Activated naive CD8-positive, alpha-beta T cell treated with anti-CD3 and anti-CD28 coated beads, Interleukin-2, amount 10 ng/mL, durations not matched to agents 7 days and 5 days (primary cell): Measurements from ENCODE around the gene AAK1. TPM values are rescaled to one million over a fixed set of nuclear protein-coding genes. Genes with fewer than 3 reads are reported as not detected.
"Not testable (repeated sequence)": the region's sequence is repeated elsewhere in the genome, so short reads cannot be mapped to it uniquely, and the experiment has no call there.

ENCODE experiments used
- ATAC-seq: fragments of 150-1000 bp; cut with Tn5 transposase; one replicate; pipeline ENCODE4 v1.10.0; 2021; ENCODE audit warnings: low read depth, moderate library complexity
- POLR2A ChIA-PET: fragments of 350-600 bp; sonication (Branson Sonifier 250); formaldehyde crosslinking; loops from one replicate; lab custom pipeline; 2021; ENCODE audit warnings: antibody characterized with exemption; lab: Charles Lee
- DNase-seq: peaks from one replicate; pipeline ENCODE4 v3.0.0; 2021
- H3K27ac Mint-ChIP-seq: one replicate; pipeline ENCODE4 v1.8.0; 2022; ENCODE audit warnings: mild to moderate bottlenecking, mixed read lengths
- H3K27me3 Mint-ChIP-seq: one replicate; pipeline ENCODE4 v1.8.0; 2022; ENCODE audit warnings: mild to moderate bottlenecking, moderate library complexity, mixed read lengths
- H3K36me3 Mint-ChIP-seq: one replicate; pipeline ENCODE4 v1.8.0; 2021; ENCODE audit warnings: mild to moderate bottlenecking, mixed read lengths
- H3K4me1 Mint-ChIP-seq: one replicate; pipeline ENCODE4 v1.8.0; 2021; ENCODE audit warnings: mixed read lengths
- H3K4me3 Mint-ChIP-seq: one replicate; pipeline ENCODE4 v1.8.0; 2022; ENCODE audit warnings: mild to moderate bottlenecking, moderate library complexity, mixed read lengths
- H3K9me3 Mint-ChIP-seq: one replicate; pipeline ENCODE4 v1.8.0; 2021; ENCODE audit warnings: mixed read lengths
- total RNA-seq, 2 experiments: library from RNA; stranded (reverse); gene quantifications; one replicate each; pipeline ENCODE4 v1.2.3, GENCODE V29; 2021

Gene AAK1
- total RNA-seq, 2 experiments from 2014 or later, result 143 to 144 TPM

- H3K27ac Mint-ChIP-seq, result peak overlapping the region; percentile 64
- H3K4me3 Mint-ChIP-seq, result peak overlapping the region; percentile 80
These were observed 60.9 kb downstream of the AAK1 start for GRCh38 chr2:69582582-69583176.

GRCh38 chr2:69581774-69582581 lies 61.6 kb downstream of the AAK1 start:
- DNase-seq (peak; percentile 52), ATAC-seq (peak; percentile 49)
- H3K36me3 Mint-ChIP-seq, result peaks cover 16% of the 10 kb centered on the region
- H3K27me3 Mint-ChIP-seq, result no peaks in the 10 kb centered on the region
- H3K27ac Mint-ChIP-seq, result peak overlapping the region; percentile 64
- peaks cover 76% of the 10 kb centered on the region for H3K4me1 Mint-ChIP-seq
- H3K9me3 Mint-ChIP-seq, result no peaks in the 10 kb centered on the region
- POLR2A ChIA-PET, result interaction anchor here (1.4 to 1.5 kb wide), 2 partner anchors 41 to 62 kb away, joined by 3 to 9 read pairs; partner anchors contain the start of gene AAK1
- peak overlapping the region; percentile 80 for H3K4me3 Mint-ChIP-seq

More at GRCh38 chr2:69582582-69583176, 60.9 kb downstream of the AAK1 start:
- no peaks in the 10 kb centered on the region for H3K27me3 Mint-ChIP-seq
- H3K36me3 Mint-ChIP-seq, result peaks cover 16% of the 10 kb centered on the region
- POLR2A ChIA-PET, result interaction anchor here (1.2 to 1.5 kb wide), 3 partner anchors 14 to 61 kb away, joined by 3 to 9 read pairs (median 3); partner anchors contain the start of gene AAK1
- ATAC-seq (peak; percentile 43), DNase-seq (no peak)
- H3K4me1 Mint-ChIP-seq, result peaks cover 74% of the 10 kb centered on the region
- no peaks in the 10 kb centered on the region for H3K9me3 Mint-ChIP-seq

GRCh38 chr2:69580486-69580885 lies 63.1 kb downstream of the AAK1 start:
- no peaks in the 10 kb centered on the region for H3K27me3 Mint-ChIP-seq
- H3K27ac Mint-ChIP-seq, result no peak overlapping the region
- peaks cover 16% of the 10 kb centered on the region for H3K36me3 Mint-ChIP-seq
- POLR2A ChIA-PET, result interaction anchor here (0.6 kb wide), 1 partner anchor 159 kb away, joined by 5 read pairs; no protein-coding TSS in a partner anchor
- ATAC-seq (no peak), DNase-seq (no peak)
- H3K4me1 Mint-ChIP-seq, result peaks cover 73% of the 10 kb centered on the region
- no peak overlapping the region for H3K4me3 Mint-ChIP-seq
- H3K9me3 Mint-ChIP-seq, result no peaks in the 10 kb centered on the region

- Mint-ChIP-seq H3K9me3 (no peaks in the 10 kb centered on the region), H3K36me3 (peaks cover 13% of the 10 kb centered on the region), H3K4me3 (no peak overlapping the region), H3K27ac (no peak overlapping the region), H3K4me1 (peaks cover 68% of the 10 kb centered on the region), H3K27me3 (no peaks in the 10 kb centered on the region)
- POLR2A ChIA-PET, result no interaction called here
- ATAC-seq (no peak), DNase-seq (no peak)
These were observed 64.0 kb downstream of the AAK1 start for GRCh38 chr2:69579536-69579935.

GRCh38 chr2:69578198-69578540 lies 65.4 kb downstream of the AAK1 start:
- Mint-ChIP-seq H3K9me3 (no peaks in the 10 kb centered on the region), H3K27me3 (no peaks in the 10 kb centered on the region), H3K4me3 (no peak overlapping the region), H3K36me3 (peaks cover 10% of the 10 kb centered on the region), H3K27ac (peak overlapping the region; percentile 32), H3K4me1 (peaks cover 60% of the 10 kb centered on the region)
- DNase-seq (no peak), ATAC-seq (no peak)
- POLR2A ChIA-PET, result interaction anchor here (0.9 kb wide), 1 partner anchor 66 kb away, joined by 3 read pairs; no protein-coding TSS in a partner anchor

- Mint-ChIP-seq H3K27me3 (no peaks in the 10 kb centered on the region), H3K36me3 (peaks cover 12% of the 10 kb centered on the region), H3K4me1 (peaks cover 60% of the 10 kb centered on the region), H3K9me3 (no peaks in the 10 kb centered on the region), H3K27ac (no peak overlapping the region), H3K4me3 (no peak overlapping the region)
- no peak for ATAC-seq
- POLR2A ChIA-PET, result interaction anchor here (0.9 kb wide), 1 partner anchor 67 kb away, joined by 3 read pairs; no protein-coding TSS in a partner anchor
- no peak for DNase-seq
These were observed 65.9 kb downstream of the AAK1 start for GRCh38 chr2:69577467-69578197.

- no peak overlapping the region for H3K4me3 Mint-ChIP-seq
- POLR2A ChIA-PET, result interaction anchor here (0.6 kb wide), 1 partner anchor 64 kb away, joined by 3 read pairs; no protein-coding TSS in a partner anchor
These were observed 66.7 kb downstream of the AAK1 start for GRCh38 chr2:69576880-69577279.

GRCh38 chr2:69575926-69576325 lies 67.6 kb downstream of the AAK1 start:
- ATAC-seq (no peak), DNase-seq (no peak)
- Mint-ChIP-seq H3K4me3 (no peak overlapping the region), H3K36me3 (peaks cover 15% of the 10 kb centered on the region), H3K9me3 (no peaks in the 10 kb centered on the region), H3K4me1 (peaks cover 61% of the 10 kb centered on the region), H3K27ac (no peak overlapping the region), H3K27me3 (no peaks in the 10 kb centered on the region)
- POLR2A ChIA-PET, result no interaction called here

More at GRCh38 chr2:69576880-69577279, 66.7 kb downstream of the AAK1 start:
- ATAC-seq, result no peak
- Mint-ChIP-seq H3K4me1 (peaks cover 56% of the 10 kb centered on the region), H3K9me3 (no peaks in the 10 kb centered on the region), H3K36me3 (peaks cover 12% of the 10 kb centered on the region), H3K27ac (no peak overlapping the region), H3K27me3 (no peaks in the 10 kb centered on the region)
- DNase-seq, result no peak

GRCh38 chr2:69575371-69575770 lies 68.2 kb downstream of the AAK1 start:
- DNase-seq, H3K27me3 Mint-ChIP-seq, H3K9me3 Mint-ChIP-seq, POLR2A ChIA-PET, ATAC-seq, H3K27ac Mint-ChIP-seq, H3K4me3 Mint-ChIP-seq: not testable (repeated sequence)
- H3K36me3 Mint-ChIP-seq, result peaks cover 15% of the 10 kb centered on the region
- H3K4me1 Mint-ChIP-seq, result peaks cover 62% of the 10 kb centered on the region

GRCh38 chr2:69572641-69573040 lies 70.9 kb downstream of the AAK1 start:
- Mint-ChIP-seq H3K27me3 (no peaks in the 10 kb centered on the region), H3K4me3 (no peak overlapping the region), H3K36me3 (peaks cover 11% of the 10 kb centered on the region), H3K4me1 (peaks cover 59% of the 10 kb centered on the region), H3K9me3 (no peaks in the 10 kb centered on the region), H3K27ac (no peak overlapping the region)
- POLR2A ChIA-PET, result interaction anchor here (1.1 kb wide), 1 partner anchor 12 kb away, joined by 4 read pairs; no protein-coding TSS in a partner anchor
- no peak for DNase-seq
- no peak for ATAC-seq

GRCh38 chr2:69571189-69571588 lies 72.3 kb downstream of the AAK1 start:
- peaks cover 58% of the 10 kb centered on the region for H3K4me1 Mint-ChIP-seq
- no peak overlapping the region for H3K4me3 Mint-ChIP-seq
- DNase-seq (no peak), ATAC-seq (peak; percentile 60)
- POLR2A ChIA-PET, result interaction anchor here (0.6 kb wide), 1 partner anchor 50 kb away, joined by 3 read pairs; no protein-coding TSS in a partner anchor
- H3K36me3 Mint-ChIP-seq, result peaks cover 13% of the 10 kb centered on the region
- H3K27me3 Mint-ChIP-seq, result no peaks in the 10 kb centered on the region
- H3K9me3 Mint-ChIP-seq, result no peaks in the 10 kb centered on the region
- H3K27ac Mint-ChIP-seq, result peak overlapping the region; percentile 76

- DNase-seq (no peak), ATAC-seq (no peak)
- POLR2A ChIA-PET, result no interaction called here
- H3K27ac Mint-ChIP-seq, result no peak overlapping the region
- H3K9me3 Mint-ChIP-seq, result no peaks in the 10 kb centered on the region
- H3K36me3 Mint-ChIP-seq, result peaks cover 16% of the 10 kb centered on the region
- H3K4me1 Mint-ChIP-seq, result peaks cover 59% of the 10 kb centered on the region
- no peak overlapping the region for H3K4me3 Mint-ChIP-seq
- no peaks in the 10 kb centered on the region for H3K27me3 Mint-ChIP-seq
These were observed 73.1 kb downstream of the AAK1 start for GRCh38 chr2:69570474-69570873.

- no peak overlapping the region for H3K4me3 Mint-ChIP-seq
These were observed 75.6 kb downstream of the AAK1 start for GRCh38 chr2:69567909-69568300.

More at GRCh38 chr2:69567909-69568300, 75.6 kb downstream of the AAK1 start:
- H3K27ac Mint-ChIP-seq, result no peak overlapping the region
- H3K9me3 Mint-ChIP-seq, result no peaks in the 10 kb centered on the region
- no peak for ATAC-seq
- peaks cover 16% of the 10 kb centered on the region for H3K36me3 Mint-ChIP-seq
- no peaks in the 10 kb centered on the region for H3K27me3 Mint-ChIP-seq
- peaks cover 63% of the 10 kb centered on the region for H3K4me1 Mint-ChIP-seq
- no peak for DNase-seq
- POLR2A ChIA-PET, result interaction anchor here (0.6 to 1.1 kb wide), 3 partner anchors 22 to 261 kb away, joined by 3 to 5 read pairs (median 4); partner anchors contain the start of gene AAK1
